ENCODE results near the gene SLC25A39.

- no peak for TF ChIP-seq NR1H2 (CRISPR knock-in tag; IDR thresholded peaks at IDR 0.05)
- TF ChIP-seq KDM5B (IDR thresholded peaks at IDR 0.05; ENCODE audit: insufficient replicate concordance, low read depth, low read length): no peak
- TF ChIP-seq ZBTB33 (CRISPR knock-in tag; IDR thresholded peaks at IDR 0.05): no peak
- no peak for TF ChIP-seq DNMT1 (IDR thresholded peaks at IDR 0.05)
- no peak for TF ChIP-seq SMC3 (conservative IDR thresholded peaks at IDR 0.05; ENCODE audit: insufficient read depth, low read depth, low read length)
- no peak for TF ChIP-seq NFE2 (IDR thresholded peaks at IDR 0.05; ENCODE audit: low read depth)
- TF ChIP-seq, protein P1, sequence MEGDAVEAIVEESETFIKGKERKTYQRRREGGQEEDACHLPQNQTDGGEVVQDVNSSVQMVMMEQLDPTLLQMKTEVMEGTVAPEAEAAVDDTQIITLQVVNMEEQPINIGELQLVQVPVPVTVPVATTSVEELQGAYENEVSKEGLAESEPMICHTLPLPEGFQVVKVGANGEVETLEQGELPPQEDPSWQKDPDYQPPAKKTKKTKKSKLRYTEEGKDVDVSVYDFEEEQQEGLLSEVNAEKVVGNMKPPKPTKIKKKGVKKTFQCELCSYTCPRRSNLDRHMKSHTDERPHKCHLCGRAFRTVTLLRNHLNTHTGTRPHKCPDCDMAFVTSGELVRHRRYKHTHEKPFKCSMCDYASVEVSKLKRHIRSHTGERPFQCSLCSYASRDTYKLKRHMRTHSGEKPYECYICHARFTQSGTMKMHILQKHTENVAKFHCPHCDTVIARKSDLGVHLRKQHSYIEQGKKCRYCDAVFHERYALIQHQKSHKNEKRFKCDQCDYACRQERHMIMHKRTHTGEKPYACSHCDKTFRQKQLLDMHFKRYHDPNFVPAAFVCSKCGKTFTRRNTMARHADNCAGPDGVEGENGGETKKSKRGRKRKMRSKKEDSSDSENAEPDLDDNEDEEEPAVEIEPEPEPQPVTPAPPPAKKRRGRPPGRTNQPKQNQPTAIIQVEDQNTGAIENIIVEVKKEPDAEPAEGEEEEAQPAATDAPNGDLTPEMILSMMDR (IDR thresholded peaks at IDR 0.05 in 2 of 3, conservative IDR thresholded peaks at IDR 0.05 in 1 of 3; ENCODE audit: insufficient read depth in 2 of 3, low read depth in 1 of 3, low read length in 3 of 3): no peak
- no peak for TF ChIP-seq PATZ1 (CRISPR knock-in tag; IDR thresholded peaks at IDR 0.05; ENCODE audit: borderline replicate concordance)
Observed at GRCh38 chr17:44360144-44360533, 35.5 kb upstream of the SLC25A39 start.
